WTC11 (cell line): ENCODE results near the gene KCNK16. TPM values are rescaled to one million over a fixed set of nuclear protein-coding genes. Genes with fewer than 3 reads are reported as not detected.

Experiments
- ATAC-seq: fragments of 200-7000 bp; cut with Tn5 transposase; 2 replicates; pipeline ENCODE4 v1.10.0; 2021; ENCODE audit warnings: mild to moderate bottlenecking, moderate library complexity
- CTCF ChIA-PET: fragments of 300-600 bp; sonication (Branson Sonifier 250); formaldehyde crosslinking; loops from one replicate; lab custom pipeline; 2021; ENCODE audit warnings: antibody characterized with exemption; lab: Charles Lee
- POLR2A ChIA-PET: fragments of 350-600 bp; sonication (Branson Sonifier 250); formaldehyde crosslinking; loops from one replicate; lab custom pipeline; 2021; ENCODE audit warnings: antibody characterized with exemption; lab: Charles Lee
- DNase-seq: peaks from one replicate; pipeline ENCODE4 v3.0.0; 2021; ENCODE audit warnings: low spot score
- H3K27ac Mint-ChIP-seq: 2 replicates; pipeline ENCODE4 v1.8.0; 2021; ENCODE audit warnings: mixed read lengths
- H3K27me3 Mint-ChIP-seq: 2 replicates; pipeline ENCODE4 v1.8.0; 2021; ENCODE audit warnings: low read depth, mild to moderate bottlenecking, moderate library complexity, mixed read lengths
- H3K36me3 Mint-ChIP-seq: 2 replicates; pipeline ENCODE4 v1.8.0; 2021; ENCODE audit warnings: mixed read lengths
- H3K4me1 Mint-ChIP-seq: 2 replicates; pipeline ENCODE4 v1.8.0; 2022; ENCODE audit warnings: mixed read lengths
- H3K4me3 Mint-ChIP-seq: 2 replicates; pipeline ENCODE4 v1.8.0; 2021; ENCODE audit warnings: mild to moderate bottlenecking, moderate library complexity, mixed read lengths
- H3K9me3 Mint-ChIP-seq: 2 replicates; pipeline ENCODE4 v1.8.0; 2021; ENCODE audit warnings: mixed read lengths
- ARID4B ChIP-seq: sonication (generic); formaldehyde crosslinking; IDR thresholded peaks from 2 replicates; pipeline ENCODE4 v1.8.0; 2023; ENCODE audit warnings: missing genetic modification reagents, mild to moderate bottlenecking, borderline replicate concordance
- CBFB ChIP-seq: sonication (generic); formaldehyde crosslinking; IDR thresholded peaks from 2 replicates; pipeline ENCODE4 v1.8.1; 2022; ENCODE audit warnings: mild to moderate bottlenecking, low read depth, missing genetic modification reagents
- CREM ChIP-seq: sonication (generic); formaldehyde crosslinking; IDR thresholded peaks from 2 replicates; pipeline ENCODE4 v1.8.1; 2022; ENCODE audit warnings: mild to moderate bottlenecking, missing genetic modification reagents, moderate library complexity
- ELF4 ChIP-seq: sonication (generic); formaldehyde crosslinking; IDR thresholded peaks from 2 replicates; pipeline ENCODE4 v1.8.1; 2022; ENCODE audit warnings: low read depth, mild to moderate bottlenecking, moderate library complexity, missing genetic modification reagents
- FOXP1 ChIP-seq: sonication (generic); formaldehyde crosslinking; IDR thresholded peaks from 2 replicates; pipeline ENCODE4 v1.8.0; 2022; ENCODE audit warnings: missing genetic modification reagents, mild to moderate bottlenecking, moderate library complexity, borderline replicate concordance
- IRF1 ChIP-seq: sonication (generic); formaldehyde crosslinking; IDR thresholded peaks from 2 replicates; pipeline ENCODE4 v1.8.0; 2023; ENCODE audit warnings: missing genetic modification reagents
- OVOL2 ChIP-seq: fragments of 250-450 bp; sonication (Bioruptor Pico); IDR thresholded peaks from 2 replicates; pipeline ENCODE4 v1.9.0; 2021; ENCODE audit warnings: mild to moderate bottlenecking, borderline replicate concordance
- PRDM15 ChIP-seq: sonication (generic); formaldehyde crosslinking; IDR thresholded peaks from 2 replicates; pipeline ENCODE4 v1.8.0; 2022; ENCODE audit warnings: missing genetic modification reagents
- SMAD3 ChIP-seq: sonication (generic); formaldehyde crosslinking; IDR thresholded peaks from 2 replicates; pipeline ENCODE4 v1.8.0; 2022; ENCODE audit warnings: missing genetic modification reagents, mild to moderate bottlenecking, borderline replicate concordance
- STAT6 ChIP-seq: sonication (generic); formaldehyde crosslinking; conservative IDR thresholded peaks from 2 replicates; pipeline ENCODE4 v1.8.1; 2023; ENCODE audit warnings: mild to moderate bottlenecking, low read depth, missing genetic modification reagents, moderate library complexity
- TEAD4 ChIP-seq: sonication (generic); formaldehyde crosslinking; IDR thresholded peaks from 2 replicates; pipeline ENCODE4 v1.8.0; 2022; ENCODE audit warnings: mild to moderate bottlenecking, missing genetic modification reagents
- ZMAT4 ChIP-seq: fragments of 250-450 bp; sonication (Bioruptor Pico); IDR thresholded peaks from 2 replicates; pipeline ENCODE4 v1.9.0; 2021; ENCODE audit warnings: mild to moderate bottlenecking
- ZNF232 ChIP-seq: sonication (generic); formaldehyde crosslinking; IDR thresholded peaks from 2 replicates; pipeline ENCODE4 v1.8.0; 2022; ENCODE audit warnings: mild to moderate bottlenecking, missing genetic modification reagents
- ZNF532 ChIP-seq: fragments of 250-450 bp; sonication (Bioruptor Pico); IDR thresholded peaks from 2 replicates; pipeline ENCODE4 v1.9.0; 2021; ENCODE audit warnings: mild to moderate bottlenecking, borderline replicate concordance
- ZNF671 ChIP-seq: fragments of 250-450 bp; sonication (Bioruptor Pico); IDR thresholded peaks from 2 replicates; pipeline ENCODE4 v1.8.0; 2021; ENCODE audit warnings: mild to moderate bottlenecking
- total RNA-seq: library from RNA; stranded (reverse); gene quantifications from 3 replicates; pipeline ENCODE4 v1.2.3, GENCODE V29; 2021

Gene KCNK16
- total RNA-seq, 1 experiment from 2014 or later, result not detected

GRCh38 chr6:39339096-39339867 is 16.8 kb upstream of the KCNK16 start (continued):
- no peak for TF ChIP-seq ARID4B (CRISPR knock-in tag)

GRCh38 chr6:39338397-39338796 is 15.9 kb upstream of the KCNK16 start:
- Mint-ChIP-seq H3K27ac (no peak overlapping the region), H3K9me3 (no peaks in the 10 kb centered on the region), H3K36me3 (no peaks in the 10 kb centered on the region), H3K4me1 (peaks cover 20% of the 10 kb centered on the region), H3K4me3 (no peak overlapping the region), H3K27me3 (no peaks in the 10 kb centered on the region)
- ATAC-seq (no peak), DNase-seq (no peak)
- ChIA-PET POLR2A (no interaction called here), CTCF (no interaction called here)
- TF ChIP-seq ZMAT4 (CRISPR knock-in tag) (no peak), SMAD3 (CRISPR knock-in tag) (no peak), ZNF671 (CRISPR knock-in tag) (no peak), CREM (CRISPR knock-in tag) (no peak), OVOL2 (CRISPR knock-in tag) (no peak), STAT6 (no peak), CBFB (CRISPR knock-in tag) (no peak), ZNF232 (CRISPR knock-in tag) (no peak), IRF1 (CRISPR knock-in tag) (no peak), PRDM15 (no peak), FOXP1 (CRISPR knock-in tag) (no peak), ELF4 (CRISPR knock-in tag) (no peak), TEAD4 (CRISPR knock-in tag) (no peak), ZNF532 (CRISPR knock-in tag) (no peak)
